HG02759 (cell line): ENCODE measurements around the gene FILIP1L.

ENCODE experiments used
- ATAC-seq: cut with Tn5 transposase; IDR thresholded peaks from one replicate; pipeline ENCODE4 v1.9.1; 2021; ENCODE audit warnings: mild to moderate bottlenecking, moderate library complexity; ENCODE audit not compliant: unreplicated experiment

The FILIP1L gene

DNA sequence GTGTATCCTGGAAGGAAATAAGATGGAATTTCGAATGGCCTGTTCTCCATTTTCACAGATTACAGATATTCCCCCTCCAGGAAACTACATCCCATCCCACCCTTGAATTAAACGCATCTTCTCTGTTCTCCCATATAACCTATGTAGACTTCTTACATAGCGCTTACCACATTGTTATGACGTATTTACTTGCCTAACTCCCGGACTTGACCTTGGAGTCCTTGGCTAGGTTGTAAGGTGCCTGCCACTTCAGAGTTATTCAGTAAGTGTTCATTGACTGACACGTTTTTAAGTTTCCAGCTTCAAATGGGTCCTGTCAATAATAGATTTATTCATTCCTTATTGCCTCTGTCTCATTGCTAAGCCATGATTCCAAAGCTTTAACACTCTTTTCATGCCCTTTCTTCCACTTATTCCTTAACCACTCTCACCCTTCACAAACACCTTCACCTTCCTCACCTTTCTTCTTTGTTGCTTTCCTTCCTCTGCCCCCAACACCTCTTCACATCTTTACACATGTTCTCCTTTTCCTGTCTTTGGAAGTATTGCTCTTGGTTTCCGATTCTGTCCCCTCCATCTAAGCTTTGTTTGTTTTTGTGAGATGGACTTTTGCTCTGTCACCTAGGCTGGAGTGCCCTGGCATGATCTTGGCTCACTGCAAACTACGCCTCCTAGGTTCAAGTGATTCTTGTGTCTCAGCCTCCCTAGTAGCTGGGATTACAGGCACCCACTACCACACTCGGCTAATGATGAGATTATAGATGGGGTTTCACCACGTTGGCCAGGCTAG is 158.3 kb downstream of the FILIP1L start:
- ATAC-seq = no peak

DNA sequence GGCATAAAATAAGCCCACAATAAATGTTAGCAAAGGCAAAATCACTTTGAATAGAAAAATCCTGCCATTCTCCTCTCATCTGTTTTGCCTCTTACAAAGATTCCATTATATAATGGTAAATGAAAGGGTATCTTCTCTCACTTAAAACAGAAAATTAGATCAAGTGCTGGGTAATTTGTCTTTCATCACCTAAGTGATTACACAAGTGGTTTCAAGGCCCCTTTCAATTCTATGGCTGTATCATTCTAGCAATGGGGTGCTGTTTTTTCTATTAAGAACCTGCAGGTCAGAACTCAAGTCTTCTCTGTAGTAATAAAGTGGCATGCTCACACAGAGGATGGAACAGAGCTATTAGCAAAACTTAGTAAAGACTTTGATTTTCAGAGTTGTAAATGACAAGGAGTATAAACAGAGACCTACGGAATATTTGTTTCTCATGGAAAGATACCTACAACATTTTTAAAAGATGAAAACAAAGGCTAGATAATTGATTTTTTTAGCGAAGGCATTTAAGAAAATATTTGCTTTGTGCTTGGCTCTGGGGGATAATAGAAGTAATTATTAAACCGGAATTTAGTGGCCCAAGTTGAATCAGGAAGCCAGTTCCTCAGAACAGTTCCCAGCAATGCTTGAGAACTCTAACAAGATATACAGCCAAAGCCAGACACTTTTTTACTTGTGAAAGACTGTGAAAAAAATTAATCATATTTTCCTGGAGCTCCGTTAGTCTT is 159.2 kb downstream of the FILIP1L start:
- no peak for ATAC-seq

DNA sequence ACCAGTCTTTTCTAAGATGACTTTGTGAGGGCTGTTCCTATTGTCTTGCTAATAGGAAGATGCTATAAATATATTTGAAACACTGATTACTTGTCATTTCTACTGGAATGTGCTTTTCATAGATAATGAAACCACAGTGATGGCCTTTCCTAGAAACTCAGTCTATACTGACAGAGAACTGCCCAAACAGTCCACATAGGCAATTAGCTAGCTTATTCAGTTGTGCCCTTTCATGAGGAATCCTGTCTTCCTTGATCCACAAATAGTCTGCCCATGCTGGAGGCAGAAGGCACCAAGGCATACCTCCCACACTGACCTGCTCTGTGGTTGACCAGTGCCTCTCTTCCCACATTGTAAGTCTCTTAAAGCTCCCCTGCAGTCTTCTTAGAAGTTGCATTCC is 160.7 kb downstream of the FILIP1L start:
- no peak for ATAC-seq

DNA sequence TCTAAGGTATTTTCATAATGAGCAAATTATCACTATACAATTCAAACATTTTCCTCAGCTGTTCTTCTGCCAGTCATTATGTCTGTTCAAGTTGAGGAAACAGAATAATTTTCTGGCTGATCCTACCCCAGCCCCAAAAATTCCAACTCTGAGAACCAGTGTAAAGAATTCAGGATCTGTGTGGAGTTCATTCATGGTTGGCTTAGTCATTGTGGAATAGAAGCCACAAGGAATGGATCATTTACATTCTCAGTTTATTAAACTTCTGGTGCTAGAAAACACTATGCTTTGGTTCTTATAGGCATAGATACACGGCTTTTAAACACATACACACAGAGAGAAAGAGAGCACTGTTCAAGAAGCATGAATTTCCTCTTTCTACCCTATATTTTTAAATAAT is 162.0 kb downstream of the FILIP1L start:
- no peak for ATAC-seq

DNA sequence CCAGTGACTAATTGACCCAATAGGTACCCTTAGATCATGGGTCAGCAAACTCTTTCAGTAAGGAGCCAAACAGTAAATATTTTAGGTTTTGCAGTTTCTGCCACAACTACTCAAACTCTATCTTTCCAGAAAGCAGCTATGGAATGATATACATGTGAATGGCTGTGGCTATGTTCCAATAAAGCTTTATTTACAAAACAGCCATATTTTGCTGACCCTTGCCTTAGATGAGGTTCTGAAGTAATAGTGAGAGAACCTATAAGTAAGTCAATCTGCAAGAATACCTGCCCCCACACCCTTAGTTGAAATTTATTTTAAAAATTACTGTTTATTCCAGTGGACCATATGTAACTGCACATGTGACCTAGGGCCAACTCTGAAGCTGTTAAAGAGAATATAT is 162.6 kb downstream of the FILIP1L start:
- no peak for ATAC-seq

DNA sequence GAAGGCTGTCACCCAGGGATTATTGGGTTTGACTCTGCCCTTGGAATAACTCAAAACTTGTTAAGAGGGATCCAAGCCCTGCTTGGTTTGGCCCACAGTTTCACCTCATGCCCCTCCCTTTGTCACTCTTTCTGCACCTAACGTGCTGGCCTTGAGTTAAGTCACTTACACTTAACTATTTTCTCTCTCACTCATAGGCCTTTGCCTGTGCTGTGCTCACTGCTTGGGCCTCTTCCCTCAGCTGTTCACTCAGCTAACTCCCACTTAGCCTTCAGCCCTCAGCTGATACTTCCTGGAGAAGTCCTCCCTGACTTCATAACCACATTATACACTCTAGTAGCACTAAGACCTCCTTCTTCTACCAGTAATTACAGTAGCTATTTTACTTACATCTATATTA is 163.4 kb downstream of the FILIP1L start:
- ATAC-seq = no peak

DNA sequence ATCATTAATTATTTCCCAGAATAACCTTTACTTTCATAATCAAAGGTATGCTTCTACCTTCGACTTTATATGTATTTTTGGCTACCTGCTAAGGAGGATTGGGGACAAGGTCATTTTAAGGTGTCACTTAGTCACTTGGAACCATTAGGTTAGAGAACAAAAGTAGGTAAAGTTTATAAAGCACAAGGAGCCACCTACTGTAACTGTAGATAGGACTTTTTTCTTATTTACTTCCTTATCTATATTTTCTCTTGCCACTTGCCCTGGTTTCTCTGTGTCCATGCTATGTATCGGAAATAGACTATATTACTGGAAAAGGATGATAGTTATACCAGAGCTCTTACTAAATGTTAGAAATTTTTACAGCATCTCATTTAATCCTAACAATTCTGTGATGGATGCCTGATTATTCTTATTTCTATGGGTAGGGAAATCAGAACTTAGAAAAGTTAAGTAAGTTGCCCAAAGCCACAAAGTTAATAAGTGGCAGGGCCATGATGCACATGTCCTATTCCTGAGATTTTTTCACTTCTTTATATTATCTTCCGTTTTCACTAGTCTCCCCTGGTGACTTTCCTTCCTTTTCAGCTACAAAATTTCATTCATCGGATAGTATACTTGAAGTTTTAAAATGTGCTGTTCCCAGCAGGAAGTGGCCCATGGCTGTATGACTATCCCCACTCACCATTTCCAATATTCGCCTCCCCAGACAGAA is 164.2 kb downstream of the FILIP1L start:
- ATAC-seq = no peak

DNA sequence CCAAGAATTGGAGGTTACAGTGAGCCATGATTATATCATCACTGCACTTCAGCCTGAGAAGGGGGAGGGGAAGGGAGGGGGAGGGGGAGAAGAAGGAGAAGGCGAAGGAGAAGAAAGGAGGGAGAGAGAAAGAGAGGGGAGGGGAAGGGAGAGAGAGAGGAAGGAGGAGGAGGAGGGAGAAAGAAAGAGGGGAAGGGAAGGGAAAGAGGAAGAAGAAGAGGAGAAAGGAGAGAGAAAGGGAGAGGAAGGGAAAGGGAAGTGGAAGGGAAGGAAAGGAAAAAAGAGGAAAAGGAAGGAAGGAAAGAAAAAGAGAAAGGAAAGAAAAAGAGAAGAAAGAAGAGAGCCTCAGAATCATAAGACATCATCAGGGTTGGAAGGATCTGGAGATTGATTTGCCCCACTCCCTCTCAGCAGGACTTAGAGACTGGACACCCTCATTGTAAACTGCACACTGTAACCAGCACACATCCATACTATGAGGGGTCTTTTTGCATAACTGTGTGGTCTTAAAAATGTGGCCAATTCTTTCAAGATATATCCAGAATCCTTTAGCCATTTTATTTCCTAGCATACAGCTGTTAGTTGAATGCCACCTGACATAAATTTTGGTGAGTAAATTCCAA is 165.7 kb downstream of the FILIP1L start:
- no peak for ATAC-seq

DNA sequence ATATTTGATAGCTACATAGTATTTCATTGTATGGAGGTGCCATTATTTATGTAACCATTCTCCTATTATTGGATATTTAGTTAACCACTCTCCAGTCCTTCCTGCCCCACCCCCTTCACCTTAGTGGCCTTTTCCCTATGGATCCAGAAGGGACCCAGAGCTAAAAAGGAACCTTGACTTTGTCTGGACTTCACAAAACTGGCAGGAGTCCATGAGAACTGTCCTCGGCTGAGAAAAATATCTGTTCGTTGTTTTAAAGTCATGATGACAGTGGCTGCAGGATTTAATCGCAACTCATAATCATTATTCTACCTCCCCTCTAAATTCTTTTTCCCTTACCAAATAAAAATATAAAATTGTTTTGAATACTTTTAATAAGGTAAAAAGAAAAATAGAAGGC is 166.9 kb downstream of the FILIP1L start:
- no peak for ATAC-seq

DNA sequence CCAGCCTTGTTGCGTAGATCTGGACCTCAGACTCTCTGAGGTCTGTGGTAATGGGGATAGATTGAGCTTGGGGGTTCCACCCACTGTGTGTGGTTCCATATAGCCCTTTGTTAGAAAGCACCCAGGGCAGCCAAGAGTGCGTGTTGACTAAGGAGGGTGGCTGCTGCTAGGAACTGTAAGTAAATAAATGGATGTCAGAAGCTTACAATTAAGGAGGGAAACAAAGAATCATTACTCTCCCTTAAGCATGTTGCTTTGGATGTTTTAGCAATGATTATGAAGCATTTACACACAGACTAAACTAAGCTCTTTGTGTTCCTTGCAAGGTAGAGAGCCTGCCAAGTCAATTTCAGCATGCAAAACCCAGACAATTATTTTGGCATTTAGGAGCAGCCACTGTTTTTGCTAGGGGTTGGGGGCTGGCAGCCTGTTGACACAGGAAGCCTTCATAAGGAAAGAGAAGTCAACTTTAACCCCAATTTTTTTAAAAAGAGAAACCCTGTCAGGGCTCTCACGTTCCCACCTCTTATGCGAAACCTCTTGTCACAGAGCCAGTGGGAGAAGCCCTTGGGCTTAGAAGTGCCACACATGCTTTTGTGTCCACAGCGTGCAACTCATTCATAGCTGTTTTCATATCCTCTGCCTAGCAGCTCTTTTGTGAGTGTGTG is 168.8 kb downstream of the FILIP1L start:
- no peak for ATAC-seq

DNA sequence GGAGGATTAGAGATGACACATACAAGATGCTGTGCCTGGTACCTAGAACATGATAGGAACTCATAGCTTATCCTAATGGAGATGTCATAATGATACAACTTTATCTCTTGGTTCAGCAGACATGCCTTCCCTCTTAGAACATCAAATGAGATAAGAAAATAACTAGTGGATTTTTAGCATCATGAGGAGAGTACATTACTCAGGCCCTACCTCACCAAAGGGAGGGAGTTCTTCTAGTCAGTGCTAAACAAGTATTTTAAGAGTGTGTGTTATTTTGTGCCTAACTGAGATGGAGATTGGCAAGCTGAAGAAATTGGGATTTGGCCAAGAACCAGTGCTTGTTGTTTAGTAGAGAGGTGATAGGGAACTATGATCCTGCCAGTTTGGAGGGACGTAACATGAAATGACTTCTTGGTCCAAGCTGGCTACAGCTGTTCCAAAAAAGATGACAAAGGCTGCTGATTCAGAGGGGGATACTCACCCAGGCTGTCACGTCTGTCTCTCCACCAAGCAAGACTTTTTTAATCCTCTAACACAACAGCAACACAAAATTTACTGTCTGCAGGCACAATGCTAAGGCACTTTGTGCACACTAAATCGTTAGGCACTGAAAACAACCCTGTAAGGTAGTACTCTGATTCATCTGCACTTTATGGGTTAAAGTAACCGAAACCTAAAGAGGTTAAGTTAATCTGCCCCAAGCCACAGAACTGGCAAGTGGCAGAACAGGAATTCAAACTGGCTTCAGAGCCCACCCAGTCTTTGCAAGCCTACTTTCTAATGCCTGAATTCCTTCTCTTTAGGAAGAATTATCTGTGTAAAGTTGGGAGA is 170.2 kb downstream of the FILIP1L start:
- ATAC-seq = no peak

DNA sequence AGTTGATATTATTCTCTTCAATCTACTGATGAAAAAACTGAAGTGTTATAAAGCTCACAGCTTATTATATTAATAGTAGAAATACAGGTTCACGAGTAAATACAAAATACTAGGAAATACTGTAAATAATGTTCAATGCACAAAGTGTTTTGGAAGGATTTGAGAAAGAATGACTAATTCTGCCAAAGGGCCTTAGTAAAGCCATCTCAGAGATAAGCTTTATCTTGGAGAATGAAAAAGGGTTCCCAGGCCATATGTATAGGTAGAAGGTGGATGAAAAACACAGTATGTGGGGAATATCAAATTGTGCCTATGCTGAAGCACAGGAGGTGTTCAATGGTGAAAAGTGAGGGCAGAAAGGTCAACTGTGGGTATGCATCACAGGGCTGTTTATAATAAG is 173.1 kb downstream of the FILIP1L start:
- ATAC-seq = no peak

DNA sequence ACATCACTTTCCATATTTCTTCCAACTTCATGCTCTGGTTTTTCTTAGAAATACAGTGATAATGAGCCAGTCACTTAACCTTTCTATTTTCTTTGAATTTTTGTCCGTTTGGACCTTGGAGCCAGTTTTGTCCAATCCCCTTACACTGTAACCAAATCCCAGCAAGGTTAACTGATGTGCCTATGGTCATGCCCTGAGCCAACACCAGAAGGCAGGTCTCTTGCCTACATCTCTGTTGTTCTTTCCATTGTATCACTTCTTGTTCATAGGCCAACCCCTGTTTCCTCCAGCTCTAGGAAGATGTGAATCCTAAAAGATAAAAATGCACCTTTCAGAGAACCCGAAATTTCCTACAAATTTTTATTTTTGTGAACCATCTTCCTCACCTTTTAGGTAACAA is 174.0 kb downstream of the FILIP1L start:
- no peak for ATAC-seq

DNA sequence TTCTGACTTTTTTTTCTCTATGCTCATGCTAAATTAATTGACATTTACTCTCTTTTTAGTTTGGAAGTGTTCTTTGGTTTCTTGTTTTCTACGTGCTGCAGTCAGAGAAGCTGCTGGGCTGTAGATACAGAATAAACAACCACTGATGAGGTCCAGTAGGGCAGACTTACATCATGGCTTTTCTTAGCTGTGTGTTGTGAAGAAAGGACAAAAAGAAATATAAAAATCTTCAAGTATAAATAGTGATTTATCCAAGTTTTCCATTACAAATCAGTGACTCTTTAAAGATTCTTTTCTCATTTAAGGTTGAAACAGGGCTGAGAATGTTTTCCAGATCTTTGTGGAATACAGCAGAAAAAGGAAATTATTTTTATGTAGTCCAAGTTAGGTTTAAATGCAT is 174.4 kb downstream of the FILIP1L start:
- ATAC-seq = no peak

DNA sequence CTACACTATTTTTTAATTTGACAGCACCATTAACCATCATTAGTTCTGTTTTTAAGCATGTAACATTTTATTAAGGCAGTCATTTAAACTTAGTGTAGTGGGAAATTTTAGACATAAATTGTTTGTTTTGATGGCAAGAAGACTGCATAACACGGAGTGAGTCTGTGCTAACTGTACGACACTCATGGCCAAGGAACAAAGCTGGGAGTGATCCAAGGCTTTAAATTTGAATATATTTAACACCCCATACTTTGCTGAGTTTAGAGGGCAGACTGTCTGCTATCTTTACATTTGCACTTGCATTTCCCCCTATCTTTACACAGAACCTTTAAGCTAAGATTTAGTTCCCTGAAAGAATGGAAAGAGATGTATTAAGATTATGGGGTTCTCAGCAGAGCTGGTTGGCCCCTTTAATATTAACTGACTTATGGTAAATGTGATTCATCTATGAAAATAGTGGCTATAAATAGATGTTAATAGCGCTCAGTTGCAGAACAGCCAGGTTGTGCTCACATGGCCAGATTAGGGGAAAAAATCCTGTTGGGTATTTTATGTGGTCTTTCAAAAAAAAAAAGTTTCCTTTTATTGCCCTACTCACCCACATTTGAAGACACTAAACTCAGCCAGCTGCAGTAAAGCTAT is 175.9 kb downstream of the FILIP1L start:
- ATAC-seq = no peak

DNA sequence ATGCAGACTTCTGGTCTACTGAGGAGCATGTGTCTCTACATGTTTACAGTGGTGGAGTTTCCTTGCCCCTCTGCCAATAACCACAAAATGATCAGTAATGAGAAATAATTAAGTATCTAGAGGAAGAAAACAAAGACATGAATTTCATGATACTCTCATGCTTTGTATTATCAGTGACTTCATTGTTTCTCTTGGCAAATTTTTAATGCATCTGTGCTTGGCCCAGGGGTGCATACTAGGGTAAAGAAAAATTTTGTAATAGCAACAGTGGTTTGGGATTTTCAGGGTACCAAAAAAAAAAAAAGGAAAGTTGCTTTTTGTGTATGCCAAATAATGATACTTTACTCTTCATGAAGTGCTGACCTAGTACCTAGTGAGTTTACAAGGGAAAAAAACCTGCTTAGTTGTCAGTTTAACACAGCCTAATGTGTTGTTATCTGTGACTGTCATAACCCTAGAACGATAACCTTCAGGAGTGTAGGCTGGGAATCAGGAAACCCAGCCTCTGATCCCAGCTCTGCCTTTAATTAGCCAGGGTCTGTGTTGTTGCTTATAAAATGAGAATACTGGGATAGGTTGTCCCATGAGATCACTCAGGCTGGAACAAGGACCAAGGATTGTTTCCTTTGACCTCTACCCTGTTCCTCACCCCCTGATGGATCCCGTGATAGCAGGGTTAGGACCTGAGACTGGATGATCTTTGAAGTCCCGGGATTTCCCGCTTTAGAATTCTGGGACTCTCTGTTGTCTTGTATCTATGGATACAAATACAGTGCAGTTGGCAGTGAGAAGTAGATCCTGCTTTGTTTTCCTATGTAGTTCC is 179.1 kb downstream of the FILIP1L start:
- ATAC-seq = no peak

DNA sequence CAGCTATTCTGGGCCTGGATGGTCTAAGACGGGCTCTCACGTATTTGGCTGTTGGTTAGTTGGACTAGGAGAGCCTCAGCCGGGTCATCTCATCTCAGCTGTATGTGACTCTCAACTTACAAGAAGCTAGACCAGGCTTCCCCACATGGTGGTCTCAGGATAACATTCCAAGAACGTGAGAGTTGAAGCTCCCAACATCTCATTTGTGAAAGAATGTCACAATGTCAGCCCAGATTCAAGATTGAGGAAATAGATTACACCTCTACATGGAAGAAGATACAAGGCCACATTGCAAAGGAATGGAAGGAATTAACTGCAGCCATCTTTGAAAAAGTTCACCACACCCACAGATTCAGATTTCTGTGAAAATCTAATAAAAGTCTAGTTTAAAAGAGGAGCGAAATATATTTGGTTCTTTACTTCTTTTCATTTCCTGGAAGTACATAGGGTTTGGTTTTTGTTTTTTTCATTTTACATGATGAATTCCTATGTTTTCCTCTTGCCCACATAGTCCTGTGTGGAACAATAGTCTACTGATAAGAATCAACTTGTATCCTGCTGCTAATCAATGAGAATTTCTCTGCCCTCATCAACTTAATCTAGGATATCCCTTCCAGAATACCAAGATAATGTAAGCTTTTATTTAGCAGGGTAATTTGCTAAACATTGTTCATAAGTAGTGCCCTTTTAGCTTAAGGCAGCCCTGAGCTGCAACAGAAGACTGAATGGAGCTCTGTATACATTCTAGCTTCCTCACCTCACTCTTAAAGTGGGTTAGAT is 180.1 kb downstream of the FILIP1L start:
- no peak for ATAC-seq

DNA sequence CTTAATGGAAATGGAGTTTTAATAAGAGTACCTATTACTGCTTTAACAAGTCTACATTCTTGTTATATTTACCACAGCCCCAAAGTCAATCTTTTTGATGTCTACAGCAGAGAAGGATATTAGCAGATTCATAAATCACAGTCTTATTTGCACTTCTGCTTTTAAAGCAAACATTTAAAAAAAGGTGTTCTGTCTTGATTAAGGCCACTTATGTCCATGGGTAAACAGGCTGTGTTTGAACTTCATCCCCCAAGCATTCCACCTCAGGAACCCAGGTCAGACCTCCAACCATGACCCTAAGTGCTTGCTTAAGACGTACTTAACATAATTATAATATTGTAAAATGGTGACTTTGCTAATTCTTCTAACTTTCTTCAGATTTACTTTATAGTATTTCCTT is 183.2 kb downstream of the FILIP1L start:
- ATAC-seq = no peak
